Measurements from ENCODE around the gene RALGPS1. TPM values are rescaled to one million over a fixed set of nuclear protein-coding genes. Genes with fewer than 3 reads are reported as not detected.
A peak's percentile ranks its signal among the peaks of the same experiment; 100 is the strongest.

The RALGPS1 gene
- total RNA-seq, 6 donors from 2014 or later, result 12.3 to 52.4 (median 17.1) TPM

DNA sequence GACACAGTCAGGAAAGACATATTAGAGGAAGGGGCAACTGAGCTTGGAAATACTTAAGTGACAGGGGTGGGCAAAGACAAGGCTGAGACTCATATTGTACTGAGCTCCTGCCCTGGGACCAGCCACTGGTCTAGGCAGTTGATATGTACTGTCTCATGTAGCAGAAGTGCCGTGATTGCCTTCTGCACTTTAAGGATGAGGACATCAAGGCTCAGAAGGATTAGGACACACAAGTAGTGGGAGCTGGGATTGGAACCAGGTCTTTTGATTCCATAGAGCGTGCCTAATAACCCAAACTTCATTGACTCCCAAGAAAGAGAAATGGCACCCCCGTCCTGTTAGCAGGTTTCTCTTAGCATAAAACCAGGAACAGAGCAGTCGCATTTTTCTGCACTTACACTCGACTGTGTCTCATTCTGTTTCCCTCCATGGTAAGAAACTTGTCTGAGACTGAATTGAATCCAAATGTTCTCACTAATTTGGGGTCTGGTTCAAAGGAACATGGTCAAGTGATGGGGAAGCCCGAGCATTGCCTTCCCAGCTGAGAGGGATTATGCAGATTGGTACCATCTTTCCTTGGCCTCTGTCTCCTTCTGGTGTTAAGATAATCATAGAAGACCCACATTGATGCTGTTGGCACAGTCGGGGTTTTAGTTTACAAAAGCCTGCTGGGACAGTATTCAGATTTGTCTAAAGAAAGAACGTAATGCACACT lies 137.5 kb downstream of the RALGPS1 start:
- 79 to 94% methylated on average over 8 of the region's 8 CpGs for WGBS, 2 donors
- H3K9me3 ChIP-seq, result no peaks in the 10 kb centered on the region
- peak overlapping the region in 1 of 4 donors; percentile 67 for H3K27ac ChIP-seq
- no peak overlapping the region for H3K4me3 ChIP-seq
- peaks cover 25 to 38% (median 27%) of the 10 kb centered on the region in 4 donors for H3K4me1 ChIP-seq
- no peak for TF ChIP-seq POLR2A (IDR thresholded peaks at IDR 0.05)
- TF ChIP-seq POLR2AphosphoS5 (IDR thresholded peaks at IDR 0.05), result no peak
- TF ChIP-seq EP300 (IDR thresholded peaks at IDR 0.05), result no peak
- TF ChIP-seq, protein P1, sequence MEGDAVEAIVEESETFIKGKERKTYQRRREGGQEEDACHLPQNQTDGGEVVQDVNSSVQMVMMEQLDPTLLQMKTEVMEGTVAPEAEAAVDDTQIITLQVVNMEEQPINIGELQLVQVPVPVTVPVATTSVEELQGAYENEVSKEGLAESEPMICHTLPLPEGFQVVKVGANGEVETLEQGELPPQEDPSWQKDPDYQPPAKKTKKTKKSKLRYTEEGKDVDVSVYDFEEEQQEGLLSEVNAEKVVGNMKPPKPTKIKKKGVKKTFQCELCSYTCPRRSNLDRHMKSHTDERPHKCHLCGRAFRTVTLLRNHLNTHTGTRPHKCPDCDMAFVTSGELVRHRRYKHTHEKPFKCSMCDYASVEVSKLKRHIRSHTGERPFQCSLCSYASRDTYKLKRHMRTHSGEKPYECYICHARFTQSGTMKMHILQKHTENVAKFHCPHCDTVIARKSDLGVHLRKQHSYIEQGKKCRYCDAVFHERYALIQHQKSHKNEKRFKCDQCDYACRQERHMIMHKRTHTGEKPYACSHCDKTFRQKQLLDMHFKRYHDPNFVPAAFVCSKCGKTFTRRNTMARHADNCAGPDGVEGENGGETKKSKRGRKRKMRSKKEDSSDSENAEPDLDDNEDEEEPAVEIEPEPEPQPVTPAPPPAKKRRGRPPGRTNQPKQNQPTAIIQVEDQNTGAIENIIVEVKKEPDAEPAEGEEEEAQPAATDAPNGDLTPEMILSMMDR (IDR thresholded peaks at IDR 0.05), result no peak
- H3K36me3 ChIP-seq, result no peaks in the 10 kb centered on the region
- DNase-seq (no peak), ATAC-seq (ENCODE audit: low FRiP score in 2 of 2) (no peak)
- H3K27me3 ChIP-seq, result no peaks in the 10 kb centered on the region

DNA sequence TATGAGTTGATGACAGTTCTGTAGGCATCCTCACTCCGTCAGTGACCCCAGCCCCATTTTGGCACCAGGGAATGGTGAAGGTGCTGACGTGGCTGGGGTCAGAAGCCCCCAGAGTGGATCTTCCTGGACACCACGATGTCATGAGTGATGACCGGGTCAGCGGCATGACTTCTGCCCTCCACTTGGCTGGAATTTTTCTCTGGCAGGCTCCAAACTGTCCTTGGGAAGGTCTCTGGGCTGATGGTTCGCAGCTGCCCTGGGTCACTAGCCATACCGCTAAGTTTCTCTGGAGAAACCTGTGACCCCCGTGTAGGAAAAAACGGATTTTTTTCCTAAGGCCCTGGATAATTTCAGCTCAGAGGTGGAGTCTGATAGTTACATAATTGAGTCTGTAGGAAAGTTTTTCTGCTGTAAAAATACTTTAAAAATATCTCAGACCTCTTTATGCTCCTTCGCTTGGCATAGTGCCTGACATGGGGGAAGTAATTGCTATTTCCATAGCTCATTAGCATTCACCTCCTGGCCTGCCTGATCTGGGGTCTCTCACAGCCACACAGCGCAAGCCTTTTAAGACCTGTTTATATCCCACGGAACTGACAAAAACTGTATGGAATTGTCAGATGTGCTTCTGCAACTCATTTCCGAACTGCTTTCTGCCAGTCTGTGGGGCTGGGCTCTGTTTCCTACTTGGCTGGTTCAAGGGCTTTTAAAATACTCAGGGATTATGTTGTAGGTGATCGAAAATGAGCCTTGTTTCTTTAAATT lies 138.7 kb downstream of the RALGPS1 start:
- DNase-seq (no peak), ATAC-seq (ENCODE audit: low FRiP score in 2 of 2) (no peak)
- Histone ChIP-seq H3K27ac (peak overlapping the region; percentile 37 to 67 (median 48)), H3K9me3 (no peaks in the 10 kb centered on the region), H3K27me3 (no peaks in the 10 kb centered on the region), H3K4me1 (peaks cover 20 to 34% (median 26%) of the 10 kb centered on the region in 4 donors), H3K4me3 (no peak overlapping the region), H3K36me3 (no peaks in the 10 kb centered on the region)
- WGBS, 2 donors, result 60 to 72% methylated on average over 14 of the region's 14 CpGs
- no peak for TF ChIP-seq POLR2A (IDR thresholded peaks at IDR 0.05)
- no peak for TF ChIP-seq EP300 (IDR thresholded peaks at IDR 0.05)
- peak in 1 of 2 donors; percentile 17 for TF ChIP-seq POLR2AphosphoS5 (IDR thresholded peaks at IDR 0.05)

DNA sequence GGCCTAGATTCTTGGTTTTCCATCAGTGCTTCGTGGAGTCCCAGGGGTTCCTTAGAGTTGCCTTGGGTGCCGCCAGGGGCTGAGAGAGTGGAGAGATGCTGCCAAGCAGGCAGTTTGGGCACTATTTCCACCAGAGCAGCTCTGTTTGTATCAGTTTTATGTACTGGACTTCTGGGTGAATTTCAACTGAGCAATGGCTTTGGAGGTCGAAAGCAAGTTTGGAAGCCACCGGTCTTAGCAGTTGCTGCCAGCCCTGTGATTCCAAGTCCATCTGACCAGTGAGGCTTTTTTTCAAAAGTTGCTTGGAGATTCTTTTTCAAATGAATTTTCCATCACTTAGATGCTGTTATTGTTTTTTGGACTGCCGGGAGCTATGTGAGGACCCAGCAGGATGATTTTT lies 139.4 kb downstream of the RALGPS1 start:
- Histone ChIP-seq H3K4me3 (no peak overlapping the region), H3K9me3 (no peaks in the 10 kb centered on the region), H3K27ac (peak overlapping the region in 1 of 4 donors; percentile 67), H3K4me1 (peaks cover 13 to 28% (median 18%) of the 10 kb centered on the region in 4 donors), H3K27me3 (no peaks in the 10 kb centered on the region), H3K36me3 (no peaks in the 10 kb centered on the region)
- DNase-seq (no peak), ATAC-seq (ENCODE audit: low FRiP score in 2 of 2) (no peak)
- TF ChIP-seq POLR2AphosphoS5 (IDR thresholded peaks at IDR 0.05), result no peak
- no peak for TF ChIP-seq POLR2A (IDR thresholded peaks at IDR 0.05)
- TF ChIP-seq, protein P1 (IDR thresholded peaks at IDR 0.05), result no peak
- 80 to 87% methylated on average over 5 of the region's 5 CpGs for WGBS, 2 donors

DNA sequence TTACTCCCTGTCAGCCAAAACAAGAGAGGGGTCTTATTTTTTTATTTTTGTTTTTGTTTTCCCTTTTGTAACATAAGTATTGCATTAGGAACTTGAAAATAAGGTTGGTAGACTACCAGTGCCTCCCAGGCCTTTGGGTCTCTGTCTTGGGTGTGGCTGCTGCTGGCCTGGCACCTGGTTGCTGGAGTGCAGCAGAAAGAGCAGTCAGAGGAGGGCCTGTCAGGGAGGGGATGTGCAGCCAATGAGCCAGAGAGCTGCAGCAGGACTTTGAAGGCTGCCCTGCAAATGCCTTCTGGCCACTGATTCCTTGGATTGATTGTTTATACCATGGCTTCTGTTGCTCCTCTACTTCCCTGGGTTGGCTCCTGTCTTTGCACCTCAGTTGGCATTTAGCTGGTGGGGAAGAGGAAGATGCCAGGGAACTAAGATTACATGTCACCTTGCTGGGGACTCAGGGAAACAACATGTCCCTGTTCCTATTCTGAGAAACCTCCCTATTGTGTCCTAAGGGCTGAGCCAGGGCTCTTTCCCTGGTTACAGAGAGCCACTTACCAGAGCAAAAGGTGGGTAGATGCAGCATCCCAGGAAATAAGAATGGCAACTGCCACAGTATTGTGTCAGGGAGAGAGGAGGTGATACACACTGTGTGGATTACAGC lies 141.3 kb downstream of the RALGPS1 start:
- H3K4me1 ChIP-seq, result peaks cover 7 to 12% (median 10%) of the 10 kb centered on the region in 4 donors
- no peak overlapping the region for H3K4me3 ChIP-seq
- ATAC-seq (ENCODE audit: low FRiP score in 2 of 2) (no peak), DNase-seq (no peak)
- no peaks in the 10 kb centered on the region for H3K36me3 ChIP-seq
- H3K27ac ChIP-seq, result no peak overlapping the region
- no peaks in the 10 kb centered on the region for H3K9me3 ChIP-seq
- TF ChIP-seq EP300 (IDR thresholded peaks at IDR 0.05), result no peak
- TF ChIP-seq, protein P1 (IDR thresholded peaks at IDR 0.05), result no peak
- TF ChIP-seq POLR2AphosphoS5 (IDR thresholded peaks at IDR 0.05), result no peak
- no peak for TF ChIP-seq POLR2A (IDR thresholded peaks at IDR 0.05)
- H3K27me3 ChIP-seq, result no peaks in the 10 kb centered on the region

DNA sequence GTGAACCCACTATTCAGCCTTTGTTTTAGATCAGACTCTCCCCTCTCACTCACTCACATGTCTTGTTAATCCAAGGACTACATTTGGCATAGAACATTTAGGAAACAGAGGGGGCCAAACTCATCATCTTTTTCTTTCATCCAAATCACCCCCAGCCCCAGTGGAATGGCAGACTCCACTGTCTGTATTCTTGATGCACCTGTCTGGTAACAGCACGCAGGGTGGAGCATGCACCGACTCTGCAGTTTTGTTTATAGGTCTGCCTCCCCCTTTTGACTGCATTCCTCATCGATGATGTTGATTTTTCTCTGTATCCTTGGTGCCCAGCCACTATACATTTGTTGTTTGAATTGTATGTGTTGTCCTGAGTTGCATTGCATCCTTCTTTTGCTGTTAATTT lies 141.9 kb downstream of the RALGPS1 start:
- Histone ChIP-seq H3K4me3 (no peak overlapping the region), H3K27me3 (no peaks in the 10 kb centered on the region), H3K9me3 (no peaks in the 10 kb centered on the region), H3K36me3 (no peaks in the 10 kb centered on the region), H3K27ac (no peak overlapping the region), H3K4me1 (peaks cover 4 to 11% (median 8%) of the 10 kb centered on the region in 4 donors)
- no peak for TF ChIP-seq POLR2A (IDR thresholded peaks at IDR 0.05)
- no peak for TF ChIP-seq EP300 (IDR thresholded peaks at IDR 0.05)
- TF ChIP-seq POLR2AphosphoS5 (IDR thresholded peaks at IDR 0.05), result no peak
- TF ChIP-seq, protein P1 (IDR thresholded peaks at IDR 0.05), result no peak
- 85 to 92% methylated on average over 3 of the region's 3 CpGs for WGBS, 2 donors
- ATAC-seq (ENCODE audit: low FRiP score in 2 of 2), result no peak
- DNase-seq, result no peak
